Progenitor cell of endocrine pancreas (in vitro differentiated cells): Measurements from ENCODE around the gene TRIM44. TPM values are rescaled to one million over a fixed set of nuclear protein-coding genes. Genes with fewer than 3 reads are reported as not detected.
"Not testable (repeated sequence)": the region's sequence is repeated elsewhere in the genome, so short reads cannot be mapped to it uniquely, and the experiment has no call there.

ENCODE experiments used
- DNase-seq: peaks from one replicate; pipeline ENCODE4 v3.0.0; 2021; ENCODE audit warnings: low spot score; ENCODE audit not compliant: unreplicated experiment
- H3K27ac Mint-ChIP-seq: 2 replicates; pipeline ENCODE4 v1.8.0; 2021; ENCODE audit warnings: mild to moderate bottlenecking, moderate library complexity, mixed read lengths
- H3K27me3 Mint-ChIP-seq: 2 replicates; pipeline ENCODE4 v1.8.0; 2021; ENCODE audit warnings: mixed read lengths
- H3K36me3 Mint-ChIP-seq: 2 replicates; pipeline ENCODE4 v1.8.0; 2022; ENCODE audit warnings: mixed read lengths; ENCODE audit not compliant: insufficient read depth
- H3K4me1 Mint-ChIP-seq: 2 replicates; pipeline ENCODE4 v1.8.0; 2021; ENCODE audit warnings: low read depth, mixed read lengths
- H3K4me3 Mint-ChIP-seq: 2 replicates; pipeline ENCODE4 v1.8.0; 2021; ENCODE audit warnings: low read depth, mild to moderate bottlenecking, moderate library complexity, mixed read lengths
- H3K9me3 Mint-ChIP-seq: 2 replicates; pipeline ENCODE4 v1.8.0; 2021; ENCODE audit warnings: low read depth, mixed read lengths
- CTCF ChIP-seq: fragments of 200-600 bp; sonication (generic); IDR thresholded peaks from one replicate; pipeline ENCODE4 v1.5.0; 2021; ENCODE audit warnings: antibody characterized with exemption, mild to moderate bottlenecking; ENCODE audit not compliant: unreplicated experiment
- total RNA-seq: library from RNA; stranded (reverse); gene quantifications from 2 replicates; pipeline ENCODE4 v1.2.1, GENCODE V29; 2021

The TRIM44 gene
- total RNA-seq, 1 donor from 2014 or later: 65.1 TPM

- no peak for TF ChIP-seq CTCF
- no peak overlapping the region for H3K4me3 Mint-ChIP-seq
- H3K4me1 Mint-ChIP-seq: peaks cover 15% of the 10 kb centered on the region
Observed at GRCh38 chr11:35838071-35838470, 175.5 kb downstream of the TRIM44 start.

GRCh38 chr11:35838697-35839367 is 176.3 kb downstream of the TRIM44 start:
- not testable (repeated sequence) for H3K36me3 Mint-ChIP-seq, H3K4me3 Mint-ChIP-seq, H3K27me3 Mint-ChIP-seq, DNase-seq, H3K9me3 Mint-ChIP-seq, H3K27ac Mint-ChIP-seq
- H3K4me1 Mint-ChIP-seq: peaks cover 15% of the 10 kb centered on the region

More at GRCh38 chr11:35838071-35838470, 175.5 kb downstream of the TRIM44 start:
- no peaks in the 10 kb centered on the region for H3K27me3 Mint-ChIP-seq
- no peak overlapping the region for H3K27ac Mint-ChIP-seq
- H3K9me3 Mint-ChIP-seq: peaks cover 6% of the 10 kb centered on the region
- H3K36me3 Mint-ChIP-seq: no peaks in the 10 kb centered on the region
- DNase-seq: no peak

GRCh38 chr11:35839368-35840161 is 177.0 kb downstream of the TRIM44 start:
- no peak for DNase-seq
- Mint-ChIP-seq H3K27ac (no peak overlapping the region), H3K27me3 (no peaks in the 10 kb centered on the region), H3K36me3 (no peaks in the 10 kb centered on the region), H3K4me3 (no peak overlapping the region), H3K9me3 (peaks cover 6% of the 10 kb centered on the region), H3K4me1 (peaks cover 15% of the 10 kb centered on the region)
- no peak for TF ChIP-seq CTCF

GRCh38 chr11:35841733-35842132 is 179.2 kb downstream of the TRIM44 start:
- Mint-ChIP-seq H3K27me3 (no peaks in the 10 kb centered on the region), H3K36me3 (no peaks in the 10 kb centered on the region), H3K9me3 (peaks cover 6% of the 10 kb centered on the region), H3K4me1 (peaks cover 9% of the 10 kb centered on the region), H3K4me3 (no peak overlapping the region), H3K27ac (no peak overlapping the region)
- no peak for TF ChIP-seq CTCF
- DNase-seq: no peak

- Mint-ChIP-seq H3K27ac (no peak overlapping the region), H3K9me3 (peaks cover 6% of the 10 kb centered on the region), H3K27me3 (peaks cover 2% of the 10 kb centered on the region), H3K4me3 (no peak overlapping the region), H3K4me1 (no peaks in the 10 kb centered on the region), H3K36me3 (no peaks in the 10 kb centered on the region)
- DNase-seq: no peak
- TF ChIP-seq CTCF: no peak
Observed at GRCh38 chr11:35842958-35843357, 180.4 kb downstream of the TRIM44 start.
